Measurements from ENCODE around the gene CYP26A1.

- TF ChIP-seq CTCF (conservative IDR thresholded peaks at IDR 0.05 in 1 of 2, IDR thresholded peaks at IDR 0.05 in 1 of 2; ENCODE audit: low read depth in 1 of 2, low read length in 2 of 2) (no peak), EZH2 (IDR thresholded peaks at IDR 0.05; ENCODE audit: low read length, missing control alignments) (no peak)
These were observed 23.7 kb downstream of the CYP26A1 start for GRCh38 chr10:93097386-93097785.

Measured in fibroblast of lung (primary cell).